ENCODE data around the gene SH3BGR. TPM values are rescaled to one million over a fixed set of nuclear protein-coding genes. Genes with fewer than 3 reads are reported as not detected.

Gene SH3BGR
- total and polyA plus RNA-seq, 2 of the 8 experiments (the other 6 are each of a cell fraction or from before 2014, with no cell fraction given) = 2.1 to 5.9 TPM

GRCh38 chr21:39447264-39447663 is 4.5 kb upstream of the SH3BGR start:
- H3K9ac ChIP-seq (replicated peaks in 1 of 4; ENCODE audit: extremely low read depth in 1 of 4, low read depth in 3 of 4, low read length in 3 of 4) = no peak overlapping the region
- WGBS, 2 experiments (ENCODE audit: extremely low coverage in 1 of 2, insufficient coverage in 1 of 2, insufficient read length in 1 of 2, insufficient replicate concordance in 2 of 2, low coverage in 1 of 2, low lambda C conversion rate in 2 of 2, missing lambda C conversion rate in 1 of 2) = 89% methylated on average over 6 of the region's 7 CpGs; no CpG with 5 or more reads in 1 of the 2 experiments
- H3K18ac ChIP-seq (ENCODE audit: extremely low read depth, low read length) = no peak overlapping the region
- no peak overlapping the region for H2AFZ ChIP-seq (ENCODE audit: low read length)
- no peak overlapping the region for H4K91ac ChIP-seq (replicated peaks; ENCODE audit: insufficient read length, low read length)
- no peaks in the 10 kb centered on the region for H3K36me3 ChIP-seq (ENCODE audit: control insufficient read depth in 2 of 4, insufficient read depth in 4 of 4, low read length in 3 of 4)
- H3K4me3 ChIP-seq (ENCODE audit: extremely low read depth in 1 of 4, insufficient read depth in 2 of 4, low read depth in 3 of 4, low read length in 4 of 4) = no peak overlapping the region
- no peak overlapping the region for H3K23ac ChIP-seq (ENCODE audit: insufficient read length)
- no peak overlapping the region for H2BK12ac ChIP-seq (ENCODE audit: low read depth, low read length)
- no peaks in the 10 kb centered on the region for H3K79me2 ChIP-seq (ENCODE audit: control insufficient read depth in 1 of 2, insufficient read depth in 2 of 2, low read length in 2 of 2)
- FAIRE-seq (no peak), DNase-seq (ENCODE audit: low read depth in 1 of 2, low spot score in 2 of 2) (no peak)
- H4K5ac ChIP-seq (ENCODE audit: insufficient read length, low read depth, low read length) = no peak overlapping the region
- ChIA-PET POLR2A (ENCODE audit: partially characterized antibody) (no interaction called here), CTCF (ENCODE audit: partially characterized antibody) (no interaction called here)
- H3K4ac ChIP-seq (replicated peaks; ENCODE audit: insufficient read length, low read depth, low read length) = no peak overlapping the region
- no peak overlapping the region for H3K56ac ChIP-seq (replicated peaks; ENCODE audit: insufficient read length, low read depth, low read length)
- no peak overlapping the region for H2BK5ac ChIP-seq (ENCODE audit: low read depth, low read length)
- H3K14ac ChIP-seq (ENCODE audit: insufficient read length) = no peak overlapping the region
- H3K23me2 ChIP-seq (ENCODE audit: low read depth, low read length) = peaks cover 9% of the 10 kb centered on the region
- no peaks in the 10 kb centered on the region for H3K27me3 ChIP-seq (replicated peaks in 1 of 4; ENCODE audit: control insufficient read depth in 3 of 4, extremely low read depth in 1 of 4, insufficient read depth in 3 of 4, low read length in 3 of 4)
- no peak overlapping the region for H2BK20ac ChIP-seq (ENCODE audit: low read length)
- no peak overlapping the region for H2BK120ac ChIP-seq (replicated peaks; ENCODE audit: low read depth, low read length)
- no peak for TF ChIP-seq KDM1A (IDR thresholded peaks at IDR 0.05; ENCODE audit: borderline replicate concordance, low read length)
- no peak for TF ChIP-seq MAFK (IDR thresholded peaks at IDR 0.05; ENCODE audit: low read depth, low read length)
- TF ChIP-seq NANOG (IDR thresholded peaks at IDR 0.05; ENCODE audit: insufficient read depth, low read depth, low read length, poor library complexity, severe bottlenecking) = no peak
- no peak for TF ChIP-seq EP300 (IDR thresholded peaks at IDR 0.05; ENCODE audit: borderline replicate concordance in 1 of 2, low read depth in 2 of 2, low read length in 2 of 2)
- TF ChIP-seq SIN3A (conservative IDR thresholded peaks at IDR 0.05 in 1 of 2, IDR thresholded peaks at IDR 0.05 in 1 of 2; ENCODE audit: low read depth in 1 of 2, low read length in 2 of 2) = no peak
- TF ChIP-seq SAP30 (IDR thresholded peaks at IDR 0.05; ENCODE audit: insufficient read depth, insufficient replicate concordance, low read length) = no peak
- TF ChIP-seq JUND (IDR thresholded peaks at IDR 0.05; ENCODE audit: low read length) = no peak
- no peak for TF ChIP-seq USF2 (IDR thresholded peaks at IDR 0.05; ENCODE audit: low read length)
- TF ChIP-seq RBBP5 (IDR thresholded peaks at IDR 0.05; ENCODE audit: borderline replicate concordance, low read depth, low read length) = no peak
- no peaks in the 10 kb centered on the region for H4K20me1 ChIP-seq (replicated peaks in 1 of 2; ENCODE audit: control insufficient read depth in 1 of 2, insufficient read depth in 2 of 2, low read length in 2 of 2)
- no peak overlapping the region for H2BK15ac ChIP-seq (ENCODE audit: low read length)
- H4K8ac ChIP-seq (ENCODE audit: extremely low read depth, insufficient read depth, low read length) = no peak overlapping the region
- H3K4me1 ChIP-seq (replicated peaks in 1 of 4; ENCODE audit: control insufficient read depth in 3 of 4, insufficient read depth in 4 of 4, low read length in 3 of 4) = peaks cover 0 to 7% (median 4%) of the 10 kb centered on the region in 4 experiments; a peak in 6 of 7 replicates
- H3K4me2 ChIP-seq (ENCODE audit: insufficient read depth in 1 of 2, low read depth in 2 of 2, low read length in 2 of 2) = no peak overlapping the region
- no peak overlapping the region for H3K27ac ChIP-seq (ENCODE audit: low read depth, low read length)
- no peak overlapping the region for H2AK5ac ChIP-seq (ENCODE audit: low read depth, low read length)
- H3K79me1 ChIP-seq (ENCODE audit: low read depth, low read length) = no peaks in the 10 kb centered on the region
- H3K9me3 ChIP-seq (ENCODE audit: insufficient read depth in 2 of 2, low read depth in 1 of 2, low read length in 1 of 2) = no peaks in the 10 kb centered on the region
